Mucosa of rectum (tissue), 2 donors: ENCODE results near the gene CDK6.

Source experiments
- H3K27ac ChIP-seq, 2 donors: one replicate each; pipeline ENCODE4 v1.7.0; 2013; ENCODE audit warnings: inconsistent platforms in 2 of 2, low read depth in 2 of 2, low read length in 2 of 2
- H3K27me3 ChIP-seq, 2 donors: one replicate each; pipeline ENCODE4 v1.7.0; 2013; ENCODE audit warnings: low read length in 2 of 2; ENCODE audit not compliant: control insufficient read depth in 2 of 2, insufficient read depth in 2 of 2
- H3K36me3 ChIP-seq, 2 donors: one replicate each; pipeline ENCODE4 v1.7.0; 2013; ENCODE audit warnings: low read length in 2 of 2; ENCODE audit not compliant: control insufficient read depth in 2 of 2, insufficient read depth in 2 of 2
- H3K4me1 ChIP-seq, 2 donors: one replicate each; pipeline ENCODE4 v1.7.0; 2013; ENCODE audit warnings: low read length in 2 of 2, mild to moderate bottlenecking in 1 of 2; ENCODE audit not compliant: control insufficient read depth in 2 of 2, insufficient read depth in 2 of 2
- H3K4me3 ChIP-seq, 2 donors: one replicate each; pipeline ENCODE4 v1.7.0; 2013; ENCODE audit warnings: low read length in 2 of 2
- H3K9ac ChIP-seq, 2 donors: one replicate each; pipeline ENCODE4 v1.7.0; 2013; ENCODE audit warnings: low read length in 2 of 2, low read depth in 1 of 2, mild to moderate bottlenecking in 1 of 2
- H3K9me3 ChIP-seq, 2 donors: one replicate each; pipeline ENCODE4 v1.7.0; 2013; ENCODE audit warnings: low read length in 2 of 2; ENCODE audit not compliant: control insufficient read depth in 2 of 2
- donor health status: healthy.
- donor health status: Normal muscosa, but diverticular disease.

CDK6 gene

DNA sequence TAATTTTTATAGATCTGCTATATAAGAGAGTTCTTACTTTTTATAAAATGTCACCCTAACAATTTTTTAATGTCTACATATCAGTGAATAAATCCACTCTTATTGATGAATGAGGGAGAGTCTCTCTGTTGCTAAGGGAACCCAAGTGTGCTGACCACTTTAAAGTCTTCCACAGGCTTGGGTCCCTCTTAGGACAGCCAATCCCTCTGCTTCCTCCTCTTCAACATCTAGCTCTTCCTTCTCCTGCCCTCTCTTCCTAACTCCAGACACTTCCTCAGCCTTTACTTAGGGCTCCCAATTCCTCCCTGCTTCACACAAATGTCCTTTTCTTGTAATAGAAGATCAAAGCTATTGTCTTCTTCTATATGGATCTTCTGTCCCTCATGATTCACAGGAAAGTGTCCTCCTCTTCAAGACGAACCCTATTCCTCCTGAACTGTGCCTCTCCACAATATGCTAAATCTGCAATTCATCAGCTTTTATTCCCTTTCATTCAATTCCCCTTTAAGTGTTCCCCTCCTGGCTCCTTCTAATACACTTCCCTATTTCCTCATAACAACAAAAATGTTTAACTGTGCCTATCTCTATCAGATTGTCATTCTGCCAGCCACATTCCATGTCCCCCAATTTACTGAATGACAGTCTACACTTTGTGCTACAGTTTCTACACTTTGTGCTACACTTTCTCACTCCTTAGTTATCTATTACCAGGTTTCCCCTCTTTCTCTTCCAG lies 37.7 kb downstream of the CDK6 start:
- Histone ChIP-seq H3K27ac (no peak overlapping the region), H3K36me3 (no peaks in the 10 kb centered on the region), H3K9ac (no peak overlapping the region), H3K4me3 (no peak overlapping the region), H3K4me1 (peaks cover 9 to 23% of the 10 kb centered on the region in 2 donors), H3K9me3 (no peaks in the 10 kb centered on the region), H3K27me3 (no peaks in the 10 kb centered on the region)

DNA sequence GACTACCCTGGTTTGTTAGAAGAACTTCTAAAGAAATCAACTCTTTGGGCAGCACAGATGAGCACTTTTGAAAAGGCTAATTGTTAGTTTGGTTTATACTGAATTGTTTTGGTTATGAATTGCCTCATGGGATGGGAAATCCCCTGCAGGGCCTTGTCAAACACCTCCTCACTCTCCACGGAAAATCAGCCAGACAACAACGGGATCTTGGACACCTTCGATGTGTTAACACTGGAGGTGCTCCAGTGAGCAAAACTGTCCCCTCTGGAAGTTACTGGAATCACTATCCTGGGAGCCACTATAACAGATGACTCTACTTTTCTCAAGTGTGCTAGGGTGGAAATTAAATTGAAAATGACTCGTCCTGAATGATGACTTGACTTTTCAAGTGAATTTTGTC lies 38.7 kb downstream of the CDK6 start:
- Histone ChIP-seq H3K27ac (no peak overlapping the region), H3K36me3 (no peaks in the 10 kb centered on the region), H3K9ac (no peak overlapping the region), H3K4me3 (no peak overlapping the region), H3K4me1 (peaks cover 4 to 17% of the 10 kb centered on the region in 2 donors), H3K9me3 (no peaks in the 10 kb centered on the region), H3K27me3 (no peaks in the 10 kb centered on the region)

DNA sequence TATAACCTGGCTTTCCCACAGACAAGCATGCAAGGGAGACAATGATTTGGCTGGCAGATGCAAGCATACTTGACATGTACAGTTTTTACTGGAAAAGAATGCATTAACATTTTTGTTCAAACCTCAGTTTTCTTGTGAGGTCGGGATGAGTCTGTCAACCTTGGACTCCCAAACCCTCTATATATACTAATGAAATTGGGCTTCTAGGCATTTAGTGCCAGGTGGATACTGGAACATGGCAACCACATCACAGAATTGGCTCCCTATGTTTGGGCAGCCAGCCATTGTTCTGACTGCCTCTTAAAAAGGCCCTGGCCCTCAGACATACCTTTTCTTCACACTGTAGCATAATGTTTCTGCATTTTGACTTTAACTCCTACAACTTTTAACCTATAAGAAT lies 39.1 kb downstream of the CDK6 start:
- Histone ChIP-seq H3K9me3 (no peaks in the 10 kb centered on the region), H3K4me3 (no peak overlapping the region), H3K9ac (no peak overlapping the region), H3K4me1 (peaks cover 2 to 13% of the 10 kb centered on the region in 2 donors), H3K27me3 (no peaks in the 10 kb centered on the region), H3K27ac (no peak overlapping the region), H3K36me3 (no peaks in the 10 kb centered on the region)

DNA sequence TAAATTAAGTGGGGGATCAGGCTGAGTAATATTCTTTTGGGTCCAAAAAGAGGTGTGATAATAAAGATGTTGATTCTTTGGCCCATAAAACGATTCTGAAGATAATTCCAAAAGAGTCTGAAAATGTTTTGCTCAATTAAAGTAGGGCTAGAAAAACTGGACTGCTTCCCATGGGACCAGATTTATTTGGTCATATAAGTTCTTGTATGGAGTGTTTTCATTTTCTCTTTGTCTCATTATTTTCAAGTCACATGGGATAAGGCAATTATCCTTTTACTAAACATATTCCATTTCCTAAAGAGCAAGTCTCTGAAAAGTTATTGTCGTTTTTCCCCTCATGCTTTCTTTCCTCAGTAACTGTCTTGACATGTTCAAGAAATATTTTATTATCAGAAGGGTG lies 41.5 kb downstream of the CDK6 start:
- Histone ChIP-seq H3K4me1 (peaks cover 2 to 12% of the 10 kb centered on the region in 2 donors), H3K27ac (no peak overlapping the region), H3K9me3 (no peaks in the 10 kb centered on the region), H3K9ac (no peak overlapping the region), H3K4me3 (no peak overlapping the region), H3K27me3 (no peaks in the 10 kb centered on the region), H3K36me3 (no peaks in the 10 kb centered on the region)

DNA sequence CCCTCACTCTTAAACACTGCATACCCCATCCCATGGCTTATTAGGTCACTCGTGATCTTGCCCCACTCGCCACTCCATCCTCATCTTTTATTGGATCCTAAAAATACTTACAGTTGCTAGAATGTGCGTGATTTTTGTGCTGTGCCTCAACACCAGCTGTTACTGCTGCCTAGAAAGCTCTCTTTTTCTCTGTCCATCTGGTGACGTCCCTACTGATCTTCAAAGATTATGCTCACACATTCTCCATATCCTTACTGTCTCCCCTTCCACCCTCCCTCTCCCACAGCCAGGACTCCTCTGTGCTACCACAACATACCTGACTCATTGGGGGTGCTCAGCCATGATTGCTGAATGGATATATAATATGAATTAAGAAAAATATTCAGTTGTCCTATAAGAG lies 42.0 kb downstream of the CDK6 start:
- no peaks in the 10 kb centered on the region for H3K27me3 ChIP-seq
- no peak overlapping the region for H3K27ac ChIP-seq
- H3K4me3 ChIP-seq, result no peak overlapping the region
- no peaks in the 10 kb centered on the region for H3K36me3 ChIP-seq
- no peaks in the 10 kb centered on the region for H3K9me3 ChIP-seq
- H3K4me1 ChIP-seq, result peaks cover 2 to 10% of the 10 kb centered on the region in 2 donors
- H3K9ac ChIP-seq, result no peak overlapping the region

DNA sequence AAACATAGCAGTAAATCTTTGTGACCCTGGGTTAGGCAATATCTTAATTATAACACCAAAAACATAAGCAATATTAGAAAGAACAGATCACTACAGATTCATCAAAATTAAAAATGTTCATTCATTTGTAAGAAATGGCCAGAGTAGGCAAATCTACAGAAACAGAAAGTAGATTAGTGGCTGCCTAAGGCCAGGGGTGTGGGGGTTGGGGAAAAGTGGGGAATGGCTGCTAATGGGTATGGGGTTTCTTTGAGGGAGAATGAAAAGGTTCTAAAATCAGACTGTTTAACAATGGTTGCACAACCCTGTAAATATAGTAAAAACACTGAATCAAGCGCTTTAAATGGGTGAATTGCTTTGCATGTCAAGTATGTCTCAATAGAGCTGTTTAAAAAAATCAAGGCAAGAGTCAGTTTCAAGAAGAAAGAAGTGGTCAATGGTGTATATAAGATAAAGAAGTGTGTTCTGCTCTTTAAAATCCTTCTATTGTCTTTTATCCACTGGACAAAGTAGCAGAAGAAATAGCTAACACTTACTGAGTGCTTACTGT lies 42.6 kb downstream of the CDK6 start:
- H3K27me3 ChIP-seq, result no peaks in the 10 kb centered on the region
- no peak overlapping the region for H3K27ac ChIP-seq
- no peaks in the 10 kb centered on the region for H3K36me3 ChIP-seq
- H3K9me3 ChIP-seq, result peaks cover under 1 to 5% of the 10 kb centered on the region in 2 donors
- no peak overlapping the region for H3K9ac ChIP-seq
- peaks cover 2 to 10% of the 10 kb centered on the region in 2 donors for H3K4me1 ChIP-seq
- no peak overlapping the region for H3K4me3 ChIP-seq

DNA sequence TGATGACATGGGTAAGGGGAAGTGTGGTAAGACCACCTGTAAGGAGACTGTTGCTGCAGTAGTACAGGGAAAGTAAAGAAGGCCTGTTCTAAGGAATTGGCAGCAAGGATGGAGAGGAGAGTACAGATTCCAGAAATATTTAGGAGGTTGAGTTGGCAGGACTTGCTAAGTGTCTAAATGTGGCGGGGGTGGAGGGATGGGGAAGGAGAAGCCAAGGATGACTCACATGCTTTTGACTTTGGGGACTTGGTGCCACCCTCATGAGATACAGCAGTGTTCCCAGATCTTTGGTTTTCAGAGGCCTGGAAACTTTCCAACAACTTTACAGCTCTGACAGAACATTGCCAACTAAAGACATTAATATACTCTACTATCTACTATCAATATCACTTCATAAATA lies 45.4 kb downstream of the CDK6 start:
- H3K27me3 ChIP-seq, result no peaks in the 10 kb centered on the region
- H3K36me3 ChIP-seq, result no peaks in the 10 kb centered on the region
- H3K4me3 ChIP-seq, result no peak overlapping the region
- peaks cover 3 to 8% of the 10 kb centered on the region in 2 donors for H3K9me3 ChIP-seq
- H3K27ac ChIP-seq, result no peak overlapping the region
- H3K4me1 ChIP-seq, result peaks cover 0 to 5% of the 10 kb centered on the region in 2 donors
- H3K9ac ChIP-seq, result no peak overlapping the region

DNA sequence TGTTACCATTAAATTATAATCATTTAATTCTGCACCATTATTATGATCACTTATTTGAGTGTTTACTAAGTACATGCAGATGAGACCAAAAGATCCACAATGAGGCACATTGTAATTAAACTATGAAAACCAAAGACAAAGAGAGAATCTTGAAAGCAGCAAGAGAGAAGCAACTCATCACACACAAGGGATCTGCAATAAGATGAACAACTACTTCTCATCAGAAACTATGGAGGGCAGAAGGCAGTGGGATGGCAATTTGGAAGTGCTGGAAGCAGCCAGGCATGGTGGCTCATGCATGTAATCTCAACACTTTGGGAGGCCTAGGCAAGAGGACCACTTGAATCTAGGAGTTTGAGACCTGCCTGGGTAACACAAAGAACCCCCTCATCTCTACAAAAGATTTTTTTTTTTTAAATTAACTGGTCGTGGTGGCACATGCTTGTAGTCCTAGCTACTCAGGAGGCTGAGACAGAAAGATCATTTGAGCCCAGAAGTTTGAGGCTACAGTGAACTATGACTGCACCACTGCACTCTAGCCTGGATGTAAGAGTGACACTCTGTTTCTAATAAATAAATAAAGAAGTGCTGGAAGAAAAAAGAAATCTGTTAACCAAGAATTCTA lies 47.7 kb downstream of the CDK6 start:
- H3K4me1 ChIP-seq, result peaks cover 4 to 8% of the 10 kb centered on the region in 2 donors
- H3K4me3 ChIP-seq, result no peak overlapping the region
- H3K27me3 ChIP-seq, result no peaks in the 10 kb centered on the region
- no peak overlapping the region for H3K9ac ChIP-seq
- no peak overlapping the region for H3K27ac ChIP-seq
- H3K9me3 ChIP-seq, result peaks cover 3 to 8% of the 10 kb centered on the region in 2 donors
- no peaks in the 10 kb centered on the region for H3K36me3 ChIP-seq

DNA sequence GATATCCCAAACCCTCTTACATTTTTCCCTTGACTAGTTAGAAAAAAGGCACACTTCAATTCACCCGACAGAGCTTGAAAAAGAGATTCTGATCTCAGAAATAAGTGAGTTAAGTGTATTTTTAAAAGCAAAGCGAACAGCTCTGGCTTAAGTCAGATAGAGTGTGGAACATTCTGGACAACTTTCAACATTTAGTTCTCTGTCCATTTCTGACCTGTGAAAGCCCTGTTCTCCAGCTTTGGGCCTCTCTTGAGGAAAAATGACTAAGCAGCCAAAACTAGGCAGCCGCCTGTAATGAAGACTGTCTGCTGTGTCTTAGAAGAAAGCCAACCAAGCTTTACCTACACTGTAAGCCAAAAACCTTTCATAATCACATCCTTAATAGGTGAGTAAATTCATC lies 50.5 kb downstream of the CDK6 start:
- Histone ChIP-seq H3K36me3 (no peaks in the 10 kb centered on the region), H3K4me1 (peaks cover 20 to 25% of the 10 kb centered on the region in 2 donors), H3K4me3 (no peak overlapping the region), H3K27ac (no peak overlapping the region), H3K27me3 (no peaks in the 10 kb centered on the region), H3K9ac (no peak overlapping the region), H3K9me3 (peaks cover 3 to 8% of the 10 kb centered on the region in 2 donors)

DNA sequence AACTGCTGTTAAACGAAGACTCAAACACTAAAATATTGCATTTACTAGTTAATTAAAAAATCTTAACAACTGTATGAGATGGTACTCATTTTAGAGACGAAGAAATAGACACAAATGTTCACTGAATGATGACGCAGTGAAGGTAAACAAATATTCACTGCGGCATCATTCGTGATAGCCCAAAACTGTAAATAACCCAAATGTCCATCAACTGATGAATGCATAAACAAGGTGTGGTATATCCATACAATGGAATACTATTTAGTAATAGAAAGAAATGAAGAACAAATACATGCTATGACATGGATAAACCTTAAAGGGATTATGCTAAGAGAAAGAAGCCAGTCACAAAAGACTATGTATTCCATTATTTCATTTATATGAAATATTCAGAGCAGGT lies 51.4 kb downstream of the CDK6 start:
- no peak overlapping the region for H3K9ac ChIP-seq
- peaks cover 20 to 25% of the 10 kb centered on the region in 2 donors for H3K4me1 ChIP-seq
- H3K9me3 ChIP-seq, result peaks cover 3 to 8% of the 10 kb centered on the region in 2 donors
- no peak overlapping the region for H3K27ac ChIP-seq
- no peaks in the 10 kb centered on the region for H3K36me3 ChIP-seq
- H3K4me3 ChIP-seq, result no peak overlapping the region
- no peaks in the 10 kb centered on the region for H3K27me3 ChIP-seq
